Esophagus muscularis mucosa (tissue), 4 donors: ENCODE data around the gene STOML2. TPM values are rescaled to one million over a fixed set of nuclear protein-coding genes. Genes with fewer than 3 reads are reported as not detected.
A peak's percentile ranks its signal among the peaks of the same experiment; 100 is the strongest.

Source experiments
- DNase-seq: peaks from one replicate; pipeline ENCODE4 v3.0.0-alpha.2; 2017; ENCODE audit errors: extremely low spot score
- H3K27ac ChIP-seq, 4 donors: fragments of 200-600 bp; sonication (generic); replicated peaks in 1 of 4; 1 replicate in 3 of 4; 2 replicates in 1 of 4; pipeline ENCODE4 v1.5.1; 2016 to 2019; ENCODE audit warnings: mild to moderate bottlenecking in 1 of 4
- H3K27me3 ChIP-seq, 4 donors: fragments of 200-600 bp; sonication (generic); one replicate each; pipeline versions ENCODE4 v1.5.1 to v1.6.0; 2016 to 2019
- H3K36me3 ChIP-seq, 4 donors: fragments of 200-600 bp; sonication (generic); one replicate each; pipeline ENCODE4 v1.5.1; 2016 to 2019
- H3K4me1 ChIP-seq, 4 donors: fragments of 200-600 bp; sonication (generic); one replicate each; pipeline ENCODE4 v1.5.1; 2016 to 2019
- H3K4me3 ChIP-seq, 4 donors: fragments of 200-600 bp; sonication (generic); 1 replicate in 2 of 4; 2 replicates in 2 of 4; pipeline ENCODE4 v1.5.1; 2016 to 2019; ENCODE audit warnings: mild to moderate bottlenecking in 4 of 4, moderate library complexity in 1 of 4
- H3K9me3 ChIP-seq, 4 donors: fragments of 200-600 bp; sonication (generic); 1 replicate in 3 of 4; 2 replicates in 1 of 4; pipeline ENCODE4 v1.5.1; 2016 to 2019
- CTCF ChIP-seq, 3 experiments: fragments of 200-600 bp in 2 of 3; fragments of 450-650 bp in 1 of 3; sonication (generic) in 2 of 3; IDR thresholded peaks; one replicate each; pipeline ENCODE4 v1.5.1; 2017 to 2019; ENCODE audit warnings: antibody characterized with exemption in 3 of 3, mild to moderate bottlenecking in 2 of 3, moderate library complexity in 1 of 3
- EP300 ChIP-seq: sonication (generic); formaldehyde crosslinking; IDR thresholded peaks from one replicate; pipeline ENCODE4 v1.6.1; 2017; ENCODE audit warnings: antibody characterized with exemption
- POLR2A ChIP-seq: fragments of 450-650 bp; IDR thresholded peaks from one replicate; pipeline ENCODE4 v1.6.1; 2017; ENCODE audit warnings: antibody characterized with exemption, moderate library complexity, mild to moderate bottlenecking, low read depth
- POLR2AphosphoS5 ChIP-seq, 2 donors: sonication (generic); formaldehyde crosslinking; IDR thresholded peaks; one replicate each; pipeline ENCODE4 v1.6.1; 2017; ENCODE audit warnings: antibody characterized with exemption in 2 of 2
- WGBS: methylation state at CpG from one replicate; pipeline ENCODE4 v1.1.5; 2018; 5-methylcytosine and 5-hydroxymethylcytosine counted together
- intact Hi-C: fragments of 100-400 bp; cut with DNase I; formaldehyde crosslinking; loops from one replicate; pipeline ENCODE4 v1.15.1; 2023
- total RNA-seq, 4 donors: library from RNA; depleted of rRNA; stranded (reverse); fragments of >200 nt; gene quantifications; one replicate each; pipeline versions ENCODE4 v1.1.0 to v1.2.1, GENCODE V29; 2016

STOML2 gene
- total RNA-seq, 4 donors from 2014 or later = 108 to 130 (median 123) TPM

- 96% methylated on average over 4 of the region's 4 CpGs for WGBS
- intact Hi-C loops = loop anchor here (5.0 kb wide), 1 partner anchor 373 kb away; no protein-coding TSS in a partner anchor
- DNase-seq = no peak
- Histone ChIP-seq H3K4me1 (peaks cover 21 to 34% (median 30%) of the 10 kb centered on the region in 4 donors), H3K9me3 (no peaks in the 10 kb centered on the region), H3K27me3 (no peaks in the 10 kb centered on the region), H3K36me3 (peaks cover 38 to 70% (median 68%) of the 10 kb centered on the region in 4 donors), H3K4me3 (no peak overlapping the region), H3K27ac (no peak overlapping the region)
- no peak for TF ChIP-seq POLR2A
- TF ChIP-seq POLR2AphosphoS5 (IDR thresholded peaks at IDR 0.05) = no peak
- TF ChIP-seq CTCF (IDR thresholded peaks at IDR 0.05) = no peak
- no peak for TF ChIP-seq EP300
Measured at GRCh38 chr9:35104586-35104985, 1.7 kb upstream of the STOML2 start.

- TF ChIP-seq CTCF (IDR thresholded peaks at IDR 0.05) (no peak), POLR2AphosphoS5 (IDR thresholded peaks at IDR 0.05) (no peak), EP300 (no peak), POLR2A (no peak)
- H3K4me1 ChIP-seq = peaks cover 21 to 33% (median 27%) of the 10 kb centered on the region in 4 donors
- peaks cover 40 to 74% (median 71%) of the 10 kb centered on the region in 4 donors for H3K36me3 ChIP-seq
- peak overlapping the region; percentile 62 to 92 (median 68) for H3K4me3 ChIP-seq
- peak overlapping the region; percentile 81 to 91 (median 88) for H3K27ac ChIP-seq
- intact Hi-C loops = loop anchor here (5.0 kb wide), 1 partner anchor 374 kb away; no protein-coding TSS in a partner anchor
- no peaks in the 10 kb centered on the region for H3K9me3 ChIP-seq
- WGBS = 30% methylated on average over 5 of the region's 5 CpGs
- no peaks in the 10 kb centered on the region for H3K27me3 ChIP-seq
- DNase-seq = no peak
Measured at GRCh38 chr9:35103660-35104191, 795 bp upstream of the STOML2 start.

- no peak for DNase-seq
- WGBS = 10% methylated on average over 4 of the region's 10 CpGs
- no peaks in the 10 kb centered on the region for H3K27me3 ChIP-seq
- no peak for TF ChIP-seq EP300
- TF ChIP-seq CTCF (IDR thresholded peaks at IDR 0.05) = no peak
- TF ChIP-seq POLR2A = no peak
- no peak for TF ChIP-seq POLR2AphosphoS5 (IDR thresholded peaks at IDR 0.05)
- H3K36me3 ChIP-seq = peaks cover 29 to 61% (median 58%) of the 10 kb centered on the region in 4 donors
- intact Hi-C loops = loop anchor here (5.0 kb wide), 1 partner anchor 375 kb away; no protein-coding TSS in a partner anchor
- peak overlapping the region; percentile 81 to 91 (median 88) for H3K27ac ChIP-seq
- H3K4me1 ChIP-seq = peaks cover 21 to 33% (median 27%) of the 10 kb centered on the region in 4 donors
- no peaks in the 10 kb centered on the region for H3K9me3 ChIP-seq
- peak overlapping the region; percentile 62 to 92 (median 68) for H3K4me3 ChIP-seq
Measured at GRCh38 chr9:35102465-35102768, 514 bp downstream of the STOML2 start.

- 84% methylated on average over 3 of the region's 3 CpGs for WGBS
- peaks cover 23 to 39% (median 34%) of the 10 kb centered on the region in 4 donors for H3K4me1 ChIP-seq
- H3K27ac ChIP-seq = no peak overlapping the region
- intact Hi-C loops = loop anchor here (2.0 kb wide), 2 partner anchors 17 to 197 kb away; no protein-coding TSS in a partner anchor
- no peak overlapping the region for H3K4me3 ChIP-seq
- no peak for DNase-seq
- no peaks in the 10 kb centered on the region for H3K27me3 ChIP-seq
- peaks cover 25 to 50% (median 44%) of the 10 kb centered on the region in 4 donors for H3K36me3 ChIP-seq
- TF ChIP-seq CTCF (IDR thresholded peaks at IDR 0.05) (no peak), EP300 (no peak), POLR2AphosphoS5 (IDR thresholded peaks at IDR 0.05) (no peak), POLR2A (no peak)
- no peaks in the 10 kb centered on the region for H3K9me3 ChIP-seq
Measured at GRCh38 chr9:35097573-35097972, 5.4 kb downstream of the STOML2 start.
